Measurements from ENCODE around the gene MARK1.

Gene MARK1

GRCh38 chr1:220673921-220674320 lies 146.0 kb downstream of the MARK1 start:
- TF ChIP-seq RAD21 (IDR thresholded peaks at IDR 0.05; ENCODE audit: low read depth) = no peak
- TF ChIP-seq EP300 (IDR thresholded peaks at IDR 0.05; ENCODE audit: borderline replicate concordance) = no peak
- TF ChIP-seq YY1 (IDR thresholded peaks at IDR 0.05; ENCODE audit: low read depth) = no peak
- no peak for TF ChIP-seq CEBPB (IDR thresholded peaks at IDR 0.05)
- TF ChIP-seq CREB1 (IDR thresholded peaks at IDR 0.05; ENCODE audit: low read depth) = no peak
- no peak for TF ChIP-seq EGR1 (IDR thresholded peaks at IDR 0.05)
- no peak for TF ChIP-seq TAF1 (IDR thresholded peaks at IDR 0.05; ENCODE audit: low read depth)
- no peak for TF ChIP-seq REST (IDR thresholded peaks at IDR 0.05; ENCODE audit: low read depth)

GRCh38 chr1:220677251-220677650 lies 149.3 kb downstream of the MARK1 start:
- no peak for TF ChIP-seq EGR1 (IDR thresholded peaks at IDR 0.05)

- TF ChIP-seq USF1 (IDR thresholded peaks at IDR 0.05) (no peak), EP300 (IDR thresholded peaks at IDR 0.05; ENCODE audit: borderline replicate concordance) (no peak), YY1 (IDR thresholded peaks at IDR 0.05; ENCODE audit: low read depth) (no peak), REST (IDR thresholded peaks at IDR 0.05; ENCODE audit: low read depth) (no peak), EGR1 (IDR thresholded peaks at IDR 0.05) (no peak), CREB1 (IDR thresholded peaks at IDR 0.05; ENCODE audit: low read depth) (no peak), RAD21 (IDR thresholded peaks at IDR 0.05; ENCODE audit: low read depth) (peak; percentile 71), TEAD4 (IDR thresholded peaks at IDR 0.05) (no peak)
Measured at GRCh38 chr1:220680085-220680687, 152.2 kb downstream of the MARK1 start.

- TF ChIP-seq EP300 (IDR thresholded peaks at IDR 0.05; ENCODE audit: borderline replicate concordance) (no peak), ZBTB7A (IDR thresholded peaks at IDR 0.05; ENCODE audit: low read depth) (no peak), NFIC (IDR thresholded peaks at IDR 0.05) (no peak)
Measured at GRCh38 chr1:220681220-220681880, 153.4 kb downstream of the MARK1 start.

GRCh38 chr1:220682901-220683576 lies 155.1 kb downstream of the MARK1 start:
- TF ChIP-seq REST (IDR thresholded peaks at IDR 0.05; ENCODE audit: low read depth) (no peak), NFIC (IDR thresholded peaks at IDR 0.05) (no peak), CEBPB (IDR thresholded peaks at IDR 0.05) (no peak), TEAD4 (IDR thresholded peaks at IDR 0.05) (no peak), MAX (IDR thresholded peaks at IDR 0.05) (no peak), USF1 (IDR thresholded peaks at IDR 0.05) (no peak), TAF1 (IDR thresholded peaks at IDR 0.05; ENCODE audit: low read depth) (no peak), YY1 (IDR thresholded peaks at IDR 0.05; ENCODE audit: low read depth) (no peak), CREB1 (IDR thresholded peaks at IDR 0.05; ENCODE audit: low read depth) (no peak)

Measured in Ishikawa (cell line).